ENCODE data around the gene SRPX.

Gene SRPX

GRCh38 chrX:38211891-38212635 is 8.6 kb downstream of the SRPX start:
- Histone ChIP-seq H3K4me1 (ENCODE audit: insufficient read depth, low read length, poor library complexity, severe bottlenecking) (no peaks in the 10 kb centered on the region), H3K27me3 (ENCODE audit: insufficient read depth, low read length, poor library complexity, severe bottlenecking) (no peaks in the 10 kb centered on the region), H4K20me1 (ENCODE audit: insufficient read depth, low read length, poor library complexity, severe bottlenecking) (no peaks in the 10 kb centered on the region), H3K9me2 (replicated peaks; ENCODE audit: low read depth, low read length) (no peaks in the 10 kb centered on the region), H3K9ac (ENCODE audit: low read depth, low read length, poor library complexity, severe bottlenecking) (no peak overlapping the region), H3K9me3 (ENCODE audit: insufficient read depth, low read depth, low read length) (no peaks in the 10 kb centered on the region), H3K79me2 (ENCODE audit: insufficient read depth, low read length) (no peaks in the 10 kb centered on the region), H2AFZ (ENCODE audit: low read length) (no peak overlapping the region), H3K4me3 (ENCODE audit: low read length, poor library complexity, severe bottlenecking) (no peak overlapping the region), H3K4me2 (ENCODE audit: low read depth, low read length, poor library complexity, severe bottlenecking) (no peak overlapping the region), H3F3A (ENCODE audit: low read depth) (no peaks in the 10 kb centered on the region), H3K36me3 (ENCODE audit: insufficient read depth, low read length) (no peaks in the 10 kb centered on the region)
- TF ChIP-seq EZH2phosphoT487 (IDR thresholded peaks at IDR 0.05; ENCODE audit: borderline replicate concordance), result no peak
- TF ChIP-seq CTCF (conservative IDR thresholded peaks at IDR 0.05; ENCODE audit: low read length), result no peak

- no peaks in the 10 kb centered on the region for H3K79me2 ChIP-seq (ENCODE audit: insufficient read depth, low read length)
- H3K4me1 ChIP-seq (ENCODE audit: insufficient read depth, low read length, poor library complexity, severe bottlenecking), result no peaks in the 10 kb centered on the region
- no peak overlapping the region for H3K9ac ChIP-seq (ENCODE audit: low read depth, low read length, poor library complexity, severe bottlenecking)
- H3K27me3 ChIP-seq (ENCODE audit: insufficient read depth, low read length, poor library complexity, severe bottlenecking), result no peaks in the 10 kb centered on the region
- H3K4me2 ChIP-seq (ENCODE audit: low read depth, low read length, poor library complexity, severe bottlenecking), result no peak overlapping the region
- TF ChIP-seq EZH2phosphoT487 (IDR thresholded peaks at IDR 0.05; ENCODE audit: borderline replicate concordance) (no peak), CTCF (conservative IDR thresholded peaks at IDR 0.05; ENCODE audit: low read length) (no peak)
- H4K20me1 ChIP-seq (ENCODE audit: insufficient read depth, low read length, poor library complexity, severe bottlenecking), result no peaks in the 10 kb centered on the region
- no peaks in the 10 kb centered on the region for H3K9me2 ChIP-seq (replicated peaks; ENCODE audit: low read depth, low read length)
- H3K9me3 ChIP-seq (ENCODE audit: insufficient read depth, low read depth, low read length), result no peaks in the 10 kb centered on the region
- no peak overlapping the region for H3K4me3 ChIP-seq (ENCODE audit: low read length, poor library complexity, severe bottlenecking)
- no peaks in the 10 kb centered on the region for H3K36me3 ChIP-seq (ENCODE audit: insufficient read depth, low read length)
- no peaks in the 10 kb centered on the region for H3F3A ChIP-seq (ENCODE audit: low read depth)
- H2AFZ ChIP-seq (ENCODE audit: low read length), result no peak overlapping the region
Observed at GRCh38 chrX:38206542-38206941, 14.1 kb downstream of the SRPX start.

GRCh38 chrX:38206036-38206435 is 14.6 kb downstream of the SRPX start:
- Histone ChIP-seq H3K9me2 (replicated peaks; ENCODE audit: low read depth, low read length) (no peaks in the 10 kb centered on the region), H2AFZ (ENCODE audit: low read length) (no peak overlapping the region), H3K79me2 (ENCODE audit: insufficient read depth, low read length) (no peaks in the 10 kb centered on the region), H3K4me3 (ENCODE audit: low read length, poor library complexity, severe bottlenecking) (no peak overlapping the region), H3F3A (ENCODE audit: low read depth) (no peaks in the 10 kb centered on the region), H3K9me3 (ENCODE audit: insufficient read depth, low read depth, low read length) (no peaks in the 10 kb centered on the region), H3K4me2 (ENCODE audit: low read depth, low read length, poor library complexity, severe bottlenecking) (no peak overlapping the region), H3K27me3 (ENCODE audit: insufficient read depth, low read length, poor library complexity, severe bottlenecking) (no peaks in the 10 kb centered on the region), H3K9ac (ENCODE audit: low read depth, low read length, poor library complexity, severe bottlenecking) (no peak overlapping the region), H4K20me1 (ENCODE audit: insufficient read depth, low read length, poor library complexity, severe bottlenecking) (no peaks in the 10 kb centered on the region), H3K36me3 (ENCODE audit: insufficient read depth, low read length) (no peaks in the 10 kb centered on the region), H3K4me1 (ENCODE audit: insufficient read depth, low read length, poor library complexity, severe bottlenecking) (no peaks in the 10 kb centered on the region)
- TF ChIP-seq CTCF (conservative IDR thresholded peaks at IDR 0.05; ENCODE audit: low read length), result no peak
- no peak for TF ChIP-seq EZH2phosphoT487 (IDR thresholded peaks at IDR 0.05; ENCODE audit: borderline replicate concordance)

Measured in Loucy (cell line).